HEK293 (cell line): Measurements from ENCODE around the gene CCDC87.

Experiments used
- ELK4 ChIP-seq: IDR thresholded peaks from 2 replicates; pipeline ENCODE4 v1.6.1; 2011; ENCODE audit warnings: mild to moderate bottlenecking, low read depth, low read length, borderline replicate concordance
- GFI1B ChIP-seq: fragments of 450-650 bp; formaldehyde crosslinking; IDR thresholded peaks from 2 replicates; pipeline ENCODE4 v1.5.1; 2016; ENCODE audit warnings: missing biosample characterization, missing genetic modification characterization
- KLF17 ChIP-seq: fragments of 450-650 bp; formaldehyde crosslinking; IDR thresholded peaks from 2 replicates; pipeline ENCODE4 v1.5.1; 2016; ENCODE audit warnings: missing biosample characterization, missing genetic modification characterization
- PRDM2 ChIP-seq: fragments of 450-650 bp; formaldehyde crosslinking; IDR thresholded peaks from 2 replicates; pipeline ENCODE4 v1.5.1; 2016; ENCODE audit warnings: missing biosample characterization, missing genetic modification characterization, borderline replicate concordance
- PRDM6 ChIP-seq: fragments of 450-650 bp; formaldehyde crosslinking; IDR thresholded peaks from 2 replicates; pipeline ENCODE4 v1.5.1; 2017; ENCODE audit warnings: missing biosample characterization, missing genetic modification characterization
- SCRT2 ChIP-seq: fragments of 450-650 bp; formaldehyde crosslinking; IDR thresholded peaks from 2 replicates; pipeline ENCODE4 v1.5.1; 2016; ENCODE audit warnings: missing biosample characterization, missing genetic modification characterization
- ZBTB10 ChIP-seq: fragments of 450-650 bp; formaldehyde crosslinking; IDR thresholded peaks from 2 replicates; pipeline ENCODE4 v1.5.1; 2016; ENCODE audit warnings: missing biosample characterization, missing genetic modification characterization
- ZBTB49 ChIP-seq: fragments of 450-650 bp; formaldehyde crosslinking; IDR thresholded peaks from 2 replicates; pipeline ENCODE4 v1.5.1; 2016; ENCODE audit warnings: missing biosample characterization, missing genetic modification characterization, low read depth
- ZEB2 ChIP-seq: fragments of 450-650 bp; formaldehyde crosslinking; IDR thresholded peaks from 2 replicates; pipeline ENCODE4 v1.5.1; 2016; ENCODE audit warnings: missing biosample characterization, missing genetic modification characterization
- ZNF148 ChIP-seq: fragments of 450-650 bp; formaldehyde crosslinking; IDR thresholded peaks from 2 replicates; pipeline ENCODE4 v1.5.0; 2017; ENCODE audit warnings: missing biosample characterization, missing genetic modification characterization, borderline replicate concordance
- ZNF155 ChIP-seq: fragments of 450-650 bp; formaldehyde crosslinking; IDR thresholded peaks from 2 replicates; pipeline ENCODE4 v1.5.1; 2016; ENCODE audit warnings: missing biosample characterization, missing genetic modification characterization
- ZNF157 ChIP-seq: fragments of 450-650 bp; formaldehyde crosslinking; IDR thresholded peaks from 2 replicates; pipeline ENCODE4 v1.5.1; 2016; ENCODE audit warnings: missing biosample characterization, missing genetic modification characterization
- ZNF239 ChIP-seq: fragments of 450-650 bp; formaldehyde crosslinking; IDR thresholded peaks from 2 replicates; pipeline ENCODE4 v1.5.1; 2016; ENCODE audit warnings: missing biosample characterization, missing genetic modification characterization
- ZNF596 ChIP-seq: fragments of 450-650 bp; IDR thresholded peaks from 2 replicates; pipeline ENCODE4 v1.5.0; 2018; ENCODE audit warnings: missing biosample characterization, mild to moderate bottlenecking, missing genetic modification characterization, moderate library complexity
- ZNF664 ChIP-seq: fragments of 450-650 bp; formaldehyde crosslinking; IDR thresholded peaks from 2 replicates; pipeline ENCODE4 v1.5.1; 2016; ENCODE audit warnings: missing biosample characterization, missing genetic modification characterization
- ZNF785 ChIP-seq: fragments of 450-650 bp; formaldehyde crosslinking; IDR thresholded peaks from 2 replicates; pipeline ENCODE4 v1.5.1; 2016; ENCODE audit warnings: missing biosample characterization, missing genetic modification characterization
- ZNF843 ChIP-seq: fragments of 450-650 bp; formaldehyde crosslinking; IDR thresholded peaks from 2 replicates; pipeline ENCODE4 v1.5.1; 2016; ENCODE audit warnings: missing biosample characterization, missing genetic modification characterization
- ZSCAN5A ChIP-seq: fragments of 450-650 bp; formaldehyde crosslinking; IDR thresholded peaks from 2 replicates; pipeline ENCODE4 v1.5.1; 2016; ENCODE audit warnings: missing biosample characterization, missing genetic modification characterization

Gene CCDC87

GRCh38 chr11:66637557-66638176 is 44.8 kb upstream of the CCDC87 start (continued):
- TF ChIP-seq PRDM6 (0 out of 2 replicates have a peak, but pooled peaks have one; percentile 7), ZNF148 (tag by site-specific recombination) (no peak), ZBTB49 (no peak), SCRT2 (tag by site-specific recombination) (peak; percentile 38; the same call in 1 of the 2 replicates), ZNF596 (no peak), ZNF239 (tag by site-specific recombination) (no peak), GFI1B (tag by site-specific recombination) (no peak), ZSCAN5A (no peak), ZNF785 (tag by site-specific recombination) (no peak), ZNF155 (tag by site-specific recombination) (no peak), ELK4 (no peak), ZEB2 (tag by site-specific recombination) (no peak), ZNF843 (tag by site-specific recombination) (no peak), PRDM2 (no peak), KLF17 (no peak), ZNF157 (tag by site-specific recombination) (no peak), ZBTB10 (tag by site-specific recombination) (no peak), ZNF664 (tag by site-specific recombination) (no peak)
